HEK293 (cell line): ENCODE data around the gene BOC.

ENCODE experiments used
- CTCF ChIA-PET: fragments of 350-600 bp; formaldehyde crosslinking; extraction: SDS; loops from one replicate; lab custom pipeline; 2021; ENCODE audit warnings: antibody characterized with exemption; lab: Yijun Ruan, JAX
- POLR2A ChIA-PET: fragments of 300-600 bp; formaldehyde crosslinking; extraction: SDS; loops from one replicate; lab custom pipeline; 2020; ENCODE audit warnings: antibody characterized with exemption, inconsistent platforms; lab: Yijun Ruan, JAX
- H3K27ac ChIP-seq: fragments of 200-500 bp; sonication (Bioruptor generic); 2 replicates; pipeline ENCODE4 v1.5.1; 2014; ENCODE audit warnings: low read depth, low read length, control low read depth, inconsistent platforms; ENCODE audit errors: extremely low read depth
- H3K36me3 ChIP-seq, 2 experiments: fragments of 200-500 bp in 1 of 2; sonication (Bioruptor generic) in 1 of 2; 1 replicate in 1 of 2; 2 replicates in 1 of 2; pipeline ENCODE4 v1.5.1; 2014 to 2017; ENCODE audit warnings: inconsistent platforms in 2 of 2, low read length in 2 of 2; ENCODE audit not compliant: control insufficient read depth in 2 of 2, insufficient read depth in 1 of 2
- H3K4me1 ChIP-seq: fragments of 200-500 bp; sonication (Bioruptor generic); 2 replicates; pipeline ENCODE4 v1.5.1; 2014; ENCODE audit warnings: mild to moderate bottlenecking, low read length, inconsistent platforms; ENCODE audit not compliant: control insufficient read depth, insufficient read depth
- H3K4me3 ChIP-seq: 2 replicates; pipeline ENCODE4 v1.5.1; 2011; ENCODE audit warnings: low read depth, mild to moderate bottlenecking, control low read depth, low read length, moderate library complexity
- H3K9me3 ChIP-seq: fragments of 200-500 bp; sonication (Bioruptor generic); 2 replicates; pipeline ENCODE4 v1.5.1; 2014; ENCODE audit warnings: low read depth, low read length, inconsistent platforms; ENCODE audit not compliant: control insufficient read depth, insufficient read depth
- IKZF3 ChIP-seq: fragments of 450-650 bp; IDR thresholded peaks from 2 replicates; pipeline ENCODE4 v1.5.0; 2018; ENCODE audit warnings: missing biosample characterization, mild to moderate bottlenecking, missing genetic modification characterization, moderate library complexity
- MYNN ChIP-seq: fragments of 450-650 bp; formaldehyde crosslinking; IDR thresholded peaks from 2 replicates; pipeline ENCODE4 v1.5.1; 2016; ENCODE audit warnings: missing biosample characterization, missing genetic modification characterization, borderline replicate concordance
- PRDM4 ChIP-seq: fragments of 450-650 bp; formaldehyde crosslinking; IDR thresholded peaks from 2 replicates; pipeline ENCODE4 v1.5.1; 2017; ENCODE audit warnings: missing biosample characterization, missing genetic modification characterization
- PRDM6 ChIP-seq: fragments of 450-650 bp; formaldehyde crosslinking; IDR thresholded peaks from 2 replicates; pipeline ENCODE4 v1.5.1; 2017; ENCODE audit warnings: missing biosample characterization, missing genetic modification characterization
- SP7 ChIP-seq: fragments of 450-650 bp; formaldehyde crosslinking; IDR thresholded peaks from 2 replicates; pipeline ENCODE4 v1.5.1; 2016; ENCODE audit warnings: missing biosample characterization, missing genetic modification characterization
- ZEB2 ChIP-seq: fragments of 450-650 bp; formaldehyde crosslinking; IDR thresholded peaks from 2 replicates; pipeline ENCODE4 v1.5.1; 2016; ENCODE audit warnings: missing biosample characterization, missing genetic modification characterization
- ZFP3 ChIP-seq: fragments of 450-650 bp; formaldehyde crosslinking; IDR thresholded peaks from 2 replicates; pipeline ENCODE4 v1.5.1; 2016; ENCODE audit warnings: low read depth, missing biosample characterization, missing genetic modification characterization
- ZFP41 ChIP-seq: fragments of 450-650 bp; formaldehyde crosslinking; IDR thresholded peaks from 2 replicates; pipeline ENCODE4 v1.5.1; 2016; ENCODE audit warnings: missing biosample characterization, missing genetic modification characterization, borderline replicate concordance
- ZNF10 ChIP-seq: fragments of 450-650 bp; formaldehyde crosslinking; IDR thresholded peaks from 2 replicates; pipeline ENCODE4 v1.5.1; 2017; ENCODE audit warnings: missing biosample characterization, missing genetic modification characterization
- ZNF138 ChIP-seq: fragments of 450-650 bp; formaldehyde crosslinking; IDR thresholded peaks from 2 replicates; pipeline ENCODE4 v1.5.1; 2016; ENCODE audit warnings: missing biosample characterization, missing genetic modification characterization, borderline replicate concordance
- ZNF274 ChIP-seq, 2 experiments: fragments of 200-500 bp in 1 of 2; fragments of 450-650 bp in 1 of 2; sonication (Bioruptor generic) in 1 of 2; formaldehyde crosslinking in 1 of 2; IDR thresholded peaks; 2 replicates each; pipeline versions ENCODE4 v1.5.1 to v1.6.1; 2014 to 2016; ENCODE audit warnings: borderline replicate concordance in 1 of 2, inconsistent platforms in 1 of 2, low read length in 1 of 2, missing biosample characterization in 1 of 2, missing genetic modification characterization in 1 of 2
- ZNF292 ChIP-seq: fragments of 450-650 bp; formaldehyde crosslinking; IDR thresholded peaks from 2 replicates; pipeline ENCODE4 v1.5.1; 2016; ENCODE audit warnings: low read depth, missing biosample characterization, missing genetic modification characterization, borderline replicate concordance
- ZNF366 ChIP-seq: fragments of 450-650 bp; formaldehyde crosslinking; conservative IDR thresholded peaks from 2 replicates; pipeline ENCODE4 v1.5.1; 2016; ENCODE audit warnings: missing biosample characterization, missing genetic modification characterization
- ZNF394 ChIP-seq: fragments of 450-650 bp; formaldehyde crosslinking; IDR thresholded peaks from 2 replicates; pipeline ENCODE4 v1.5.1; 2016; ENCODE audit warnings: missing biosample characterization, missing genetic modification characterization, mild to moderate bottlenecking, moderate library complexity, borderline replicate concordance
- ZNF514 ChIP-seq: fragments of 450-650 bp; formaldehyde crosslinking; IDR thresholded peaks from 2 replicates; pipeline ENCODE4 v1.5.1; 2016; ENCODE audit warnings: missing biosample characterization, missing genetic modification characterization
- ZNF560 ChIP-seq: fragments of 450-650 bp; formaldehyde crosslinking; IDR thresholded peaks from 2 replicates; pipeline ENCODE4 v1.5.1; 2017; ENCODE audit warnings: missing biosample characterization, missing genetic modification characterization, borderline replicate concordance
- ZNF624 ChIP-seq: fragments of 450-650 bp; formaldehyde crosslinking; IDR thresholded peaks from 2 replicates; pipeline ENCODE4 v1.5.1; 2017; ENCODE audit warnings: missing biosample characterization, missing genetic modification characterization
- ZNF654 ChIP-seq: fragments of 450-650 bp; formaldehyde crosslinking; IDR thresholded peaks from 2 replicates; pipeline ENCODE4 v1.5.1; 2016; ENCODE audit warnings: low read depth, missing biosample characterization, missing genetic modification characterization
- ZNF660 ChIP-seq: fragments of 450-650 bp; IDR thresholded peaks from 2 replicates; pipeline ENCODE4 v1.5.1; 2018; ENCODE audit warnings: missing biosample characterization, mild to moderate bottlenecking, missing genetic modification characterization
- ZNF670 ChIP-seq: fragments of 450-650 bp; formaldehyde crosslinking; IDR thresholded peaks from 2 replicates; pipeline ENCODE4 v1.5.1; 2016; ENCODE audit warnings: missing biosample characterization, missing genetic modification characterization, low read depth
- TF ChIP-seq, protein P1 (sequence below): fragments of 450-650 bp; formaldehyde crosslinking; IDR thresholded peaks from 2 replicates; pipeline ENCODE4 v1.5.1; 2017; ENCODE audit warnings: missing biosample characterization, missing genetic modification characterization

BOC gene

GRCh38 chr3:113275583-113275928, 64.2 kb downstream of the BOC start:
- Histone ChIP-seq H3K27ac (no peak overlapping the region), H3K9me3 (no peaks in the 10 kb centered on the region), H3K4me3 (no peak overlapping the region), H3K4me1 (no peaks in the 10 kb centered on the region), H3K36me3 (peaks cover 0 to 42% of the 10 kb centered on the region in 2 experiments; a peak in 1 of 3 replicates)
- TF ChIP-seq ZNF292 (tag by site-specific recombination) (no peak), ZNF560 (tag by site-specific recombination) (no peak), ZFP41 (tag by site-specific recombination) (no peak), ZNF274 (IDR thresholded peaks at IDR 0.05; ENCODE audit: low read length) (no peak), ZNF274 (tag by site-specific recombination; IDR thresholded peaks at IDR 0.05; ENCODE audit: borderline replicate concordance) (no peak), ZFP3 (no peak), PRDM4 (tag by site-specific recombination) (no peak), ZNF670 (tag by site-specific recombination) (no peak), ZNF660 (tag by site-specific recombination) (no peak), ZNF10 (no peak), IKZF3 (no peak), ZNF514 (tag by site-specific recombination) (no peak)
- CTCF ChIA-PET, result no interaction called here
- POLR2A ChIA-PET, result no interaction called here

- H3K4me3 ChIP-seq, result no peak overlapping the region
- H3K4me1 ChIP-seq, result no peaks in the 10 kb centered on the region
- no peaks in the 10 kb centered on the region for H3K9me3 ChIP-seq
- peaks cover 0 to 42% of the 10 kb centered on the region in 2 experiments; a peak in 1 of 3 replicates for H3K36me3 ChIP-seq
- POLR2A ChIA-PET, result no interaction called here
- H3K27ac ChIP-seq, result no peak overlapping the region
- no peak for TF ChIP-seq ZEB2 (tag by site-specific recombination)
- CTCF ChIA-PET, result no interaction called here
Observed at GRCh38 chr3:113275929-113276750, 64.8 kb downstream of the BOC start.

GRCh38 chr3:113276751-113277080, 65.4 kb downstream of the BOC start:
- no peak overlapping the region for H3K27ac ChIP-seq
- H3K4me1 ChIP-seq, result no peaks in the 10 kb centered on the region
- TF ChIP-seq ZNF366 (tag by site-specific recombination), result no peak
- H3K4me3 ChIP-seq, result no peak overlapping the region
- CTCF ChIA-PET, result no interaction called here
- POLR2A ChIA-PET, result no interaction called here
- peaks cover 0 to 44% of the 10 kb centered on the region in 2 experiments; a peak in 1 of 3 replicates for H3K36me3 ChIP-seq
- H3K9me3 ChIP-seq, result no peaks in the 10 kb centered on the region

- no peaks in the 10 kb centered on the region for H3K4me1 ChIP-seq
- POLR2A ChIA-PET, result no interaction called here
- TF ChIP-seq MYNN (tag by site-specific recombination) (no peak), PRDM6 (tag by site-specific recombination) (no peak), ZNF654 (tag by site-specific recombination) (no peak), SP7 (tag by site-specific recombination) (no peak), ZNF624 (tag by site-specific recombination) (no peak), ZNF670 (tag by site-specific recombination) (no peak), ZNF138 (tag by site-specific recombination) (no peak), ZNF394 (no peak), ZNF660 (tag by site-specific recombination) (no peak)
- TF ChIP-seq, protein P1, sequence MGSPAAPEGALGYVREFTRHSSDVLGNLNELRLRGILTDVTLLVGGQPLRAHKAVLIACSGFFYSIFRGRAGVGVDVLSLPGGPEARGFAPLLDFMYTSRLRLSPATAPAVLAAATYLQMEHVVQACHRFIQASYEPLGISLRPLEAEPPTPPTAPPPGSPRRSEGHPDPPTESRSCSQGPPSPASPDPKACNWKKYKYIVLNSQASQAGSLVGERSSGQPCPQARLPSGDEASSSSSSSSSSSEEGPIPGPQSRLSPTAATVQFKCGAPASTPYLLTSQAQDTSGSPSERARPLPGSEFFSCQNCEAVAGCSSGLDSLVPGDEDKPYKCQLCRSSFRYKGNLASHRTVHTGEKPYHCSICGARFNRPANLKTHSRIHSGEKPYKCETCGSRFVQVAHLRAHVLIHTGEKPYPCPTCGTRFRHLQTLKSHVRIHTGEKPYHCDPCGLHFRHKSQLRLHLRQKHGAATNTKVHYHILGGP, result no peak
- H3K4me3 ChIP-seq, result no peak overlapping the region
- CTCF ChIA-PET, result interaction anchor here (0.5 kb wide), 1 partner anchor 191 kb away, joined by 3 read pairs; no protein-coding TSS in a partner anchor
- H3K27ac ChIP-seq, result no peak overlapping the region
- H3K36me3 ChIP-seq, result peaks cover 0 to 45% of the 10 kb centered on the region in 2 experiments; a peak in 1 of 3 replicates
- no peaks in the 10 kb centered on the region for H3K9me3 ChIP-seq
Observed at GRCh38 chr3:113277414-113277813, 66.1 kb downstream of the BOC start.
